ENCODE data around the gene SMPD3.

DNA sequence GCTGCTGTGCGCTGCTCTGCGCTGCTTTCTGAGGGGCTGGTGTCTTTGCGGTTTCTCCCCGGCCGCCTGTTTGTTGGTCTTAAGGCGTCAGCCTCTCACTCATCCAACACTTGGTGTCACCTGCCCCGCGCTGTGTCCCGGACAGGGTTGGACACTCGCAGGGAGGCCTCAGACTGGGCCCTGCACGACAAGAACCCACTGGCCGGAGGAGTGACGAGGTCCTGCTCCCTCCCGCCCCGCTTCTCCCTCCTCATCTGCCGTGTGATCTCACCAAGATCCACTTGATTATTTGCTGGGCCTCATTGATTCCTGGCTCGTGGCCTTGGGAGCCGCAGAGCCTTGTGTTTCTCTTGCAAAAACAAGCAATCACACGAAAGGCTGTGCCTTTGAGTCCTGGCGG lies 80.9 kb downstream of the SMPD3 start:
- TF ChIP-seq TEAD4 (IDR thresholded peaks at IDR 0.05; ENCODE audit: low read length) (no peak), TEAD4 (CRISPR knock-in tag; IDR thresholded peaks at IDR 0.05; ENCODE audit: borderline replicate concordance) (no peak), RBM39 (optimal IDR thresholded peaks at IDR 0.05; ENCODE audit: low read depth, low read length) (no peak), EZH2 (IDR thresholded peaks at IDR 0.05; ENCODE audit: borderline replicate concordance, low read depth, low read length) (no peak), CBX5 (IDR thresholded peaks at IDR 0.05; ENCODE audit: borderline replicate concordance, low read depth) (no peak), SREBF2 (CRISPR knock-in tag; IDR thresholded peaks at IDR 0.05) (no peak)
